Fibroblast of skin of back (primary cell): ENCODE measurements around the gene FOLR1.
"Not testable (repeated sequence)": the region's sequence is repeated elsewhere in the genome, so short reads cannot be mapped to it uniquely, and the experiment has no call there.

Experiments
- DNase-seq: peaks from one replicate; pipeline ENCODE4 v3.0.0-alpha.2; 2013

Gene FOLR1

GRCh38 chr11:72181553-72181958 lies 10.4 kb upstream of the FOLR1 start:
- not testable (repeated sequence) for DNase-seq

- no peak for DNase-seq
Observed at GRCh38 chr11:72188267-72188666, 3.7 kb upstream of the FOLR1 start.

GRCh38 chr11:72189455-72190250 lies 2.3 kb upstream of the FOLR1 start:
- DNase-seq = no peak

- no peak for DNase-seq
Observed at GRCh38 chr11:72190631-72191071, 1.3 kb upstream of the FOLR1 start.

GRCh38 chr11:72195518-72196270 lies 3.8 kb downstream of the FOLR1 start:
- DNase-seq = no peak

GRCh38 chr11:72201445-72201844 lies 9.5 kb downstream of the FOLR1 start:
- DNase-seq = not testable (repeated sequence)

GRCh38 chr11:72202571-72202970 lies 10.6 kb downstream of the FOLR1 start:
- no peak for DNase-seq

- no peak for DNase-seq
Observed at GRCh38 chr11:72203163-72203562, 11.2 kb downstream of the FOLR1 start.

- DNase-seq = no peak
Observed at GRCh38 chr11:72204886-72205285, 12.9 kb downstream of the FOLR1 start.

GRCh38 chr11:72206794-72207193 lies 14.9 kb downstream of the FOLR1 start:
- DNase-seq = not testable (repeated sequence)

GRCh38 chr11:72208281-72208680 lies 16.3 kb downstream of the FOLR1 start:
- no peak for DNase-seq

- DNase-seq = no peak
Observed at GRCh38 chr11:72209101-72209500, 17.2 kb downstream of the FOLR1 start.

- no peak for DNase-seq
Observed at GRCh38 chr11:72216638-72217037, 24.7 kb downstream of the FOLR1 start, which contains the start of gene FOLR2. Gene FOLR2, plus strand, starts transcription at chr11:72216794. Its CDS starts 1,791 bp downstream, at chr11:72218585.

GRCh38 chr11:72217841-72218240 lies 25.9 kb downstream of the FOLR1 start:
- DNase-seq = no peak

GRCh38 chr11:72218251-72218745 lies 26.4 kb downstream of the FOLR1 start:
- no peak for DNase-seq

- DNase-seq = no peak
Observed at GRCh38 chr11:72220696-72221363, 28.9 kb downstream of the FOLR1 start.

GRCh38 chr11:72221386-72222075 lies 29.6 kb downstream of the FOLR1 start:
- DNase-seq = no peak

GRCh38 chr11:72222106-72222891 lies 30.4 kb downstream of the FOLR1 start:
- DNase-seq = no peak

- DNase-seq = peak; percentile 93
Observed at GRCh38 chr11:72222907-72223614, 31.1 kb downstream of the FOLR1 start.
